Erythroblast (primary cell): ENCODE data around the gene STRIP1.
A peak's percentile ranks its signal among the peaks of the same experiment; 100 is the strongest.

Source experiments
- GATA1 ChIP-seq: IDR thresholded peaks from 2 replicates; pipeline ENCODE4 v1.6.1; 2011; ENCODE audit warnings: low read depth, mild to moderate bottlenecking, control low read depth, low read length, moderate library complexity
- POLR2A ChIP-seq: IDR thresholded peaks from 2 replicates; pipeline ENCODE4 v1.6.1; 2011; ENCODE audit warnings: mild to moderate bottlenecking, low read length

GRCh38 chr1:109993885-109994284, 40.5 kb upstream of the STRIP1 start:
- TF ChIP-seq POLR2A (peak; percentile 1), GATA1 (no peak)
